Epithelial cell of esophagus (primary cell): ENCODE measurements around the gene NEURL1.
"Not testable (repeated sequence)": the region's sequence is repeated elsewhere in the genome, so short reads cannot be mapped to it uniquely, and the experiment has no call there.

Experiments used
- DNase-seq: peaks from one replicate; pipeline ENCODE4 v3.0.0; 2010; ENCODE audit warnings: low read depth
- H3K4me3 ChIP-seq: 2 replicates; pipeline ENCODE4 v1.5.1; 2011; ENCODE audit warnings: mild to moderate bottlenecking, low read length, control low read depth
- CTCF ChIP-seq: IDR thresholded peaks from 2 replicates; pipeline ENCODE4 v1.5.1; 2011; ENCODE audit warnings: low read depth, mild to moderate bottlenecking, low read length, control low read depth, inconsistent platforms; ENCODE audit not compliant: insufficient read depth; ENCODE audit errors: missing control alignments

NEURL1 gene

GRCh38 chr10:103517234-103518085, 24.0 kb downstream of the NEURL1 start:
- no peak overlapping the region for H3K4me3 ChIP-seq
- DNase-seq = no peak
- TF ChIP-seq CTCF = no peak

- H3K4me3 ChIP-seq = no peak overlapping the region
- no peak for DNase-seq
- no peak for TF ChIP-seq CTCF
Measured at GRCh38 chr10:103519798-103520197, 26.3 kb downstream of the NEURL1 start.

- not testable (repeated sequence) for H3K4me3 ChIP-seq, DNase-seq
Measured at GRCh38 chr10:103522006-103522405, 28.5 kb downstream of the NEURL1 start.

- no peak for TF ChIP-seq CTCF
- H3K4me3 ChIP-seq = no peak overlapping the region
- DNase-seq = no peak
Measured at GRCh38 chr10:103523683-103524082, 30.2 kb downstream of the NEURL1 start.

GRCh38 chr10:103525901-103526300, 32.4 kb downstream of the NEURL1 start:
- DNase-seq = no peak
- TF ChIP-seq CTCF = no peak
- H3K4me3 ChIP-seq = no peak overlapping the region

- not testable (repeated sequence) for H3K4me3 ChIP-seq
- DNase-seq = peak; percentile 86
Measured at GRCh38 chr10:103527476-103527875, 34.0 kb downstream of the NEURL1 start.

- TF ChIP-seq CTCF = no peak
- H3K4me3 ChIP-seq = no peak overlapping the region
- DNase-seq = no peak
Measured at GRCh38 chr10:103528549-103528948, 35.0 kb downstream of the NEURL1 start.

GRCh38 chr10:103529539-103529938, 36.0 kb downstream of the NEURL1 start:
- H3K4me3 ChIP-seq = no peak overlapping the region
- DNase-seq = no peak
- TF ChIP-seq CTCF = no peak
